Gastrocnemius medialis (tissue), 4 donors: Measurements from ENCODE around the gene ANKRD9. TPM values are rescaled to one million over a fixed set of nuclear protein-coding genes. Genes with fewer than 3 reads are reported as not detected.

ENCODE experiments used
- ATAC-seq, 2 donors: fragments of 150-250 bp; one replicate each; pipeline ENCODE4 v1.9.1; 2016
- DNase-seq, 2 donors: peaks; one replicate each; pipeline ENCODE4 v3.0.0-alpha.2; 2019
- H3K27ac ChIP-seq, 4 donors: fragments of 200-600 bp; sonication (generic); 1 replicate in 1 of 4; 2 replicates in 3 of 4; pipeline ENCODE4 v1.5.1; 2016 to 2018; ENCODE audit warnings: mild to moderate bottlenecking in 2 of 4, moderate library complexity in 1 of 4
- H3K27me3 ChIP-seq, 3 donors: fragments of 200-600 bp; sonication (generic) in 2 of 3; 1 replicate in 1 of 3; 2 replicates in 2 of 3; pipeline versions ENCODE4 v1.5.1 to v1.6.0; 2016 to 2019; ENCODE audit warnings: mild to moderate bottlenecking in 1 of 3, moderate library complexity in 1 of 3
- H3K36me3 ChIP-seq, 2 donors: fragments of 200-600 bp; sonication (generic) in 1 of 2; one replicate each; pipeline ENCODE4 v1.5.1; 2017 to 2018
- H3K4me1 ChIP-seq, 2 donors: fragments of 200-600 bp; sonication (generic) in 1 of 2; one replicate each; pipeline ENCODE4 v1.5.1; 2016 to 2017; ENCODE audit warnings: mild to moderate bottlenecking in 2 of 2
- H3K4me3 ChIP-seq, 4 donors: fragments of 200-600 bp; sonication (generic) in 3 of 4; 1 replicate in 1 of 4; 2 replicates in 3 of 4; pipeline ENCODE4 v1.5.1; 2016 to 2019; ENCODE audit warnings: mild to moderate bottlenecking in 2 of 4
- H3K9me3 ChIP-seq, 3 donors: fragments of 200-600 bp; sonication (generic) in 2 of 3; 1 replicate in 1 of 3; 2 replicates in 2 of 3; pipeline ENCODE4 v1.5.1; 2016 to 2019
- CTCF ChIP-seq, 5 experiments: fragments of 450-650 bp in 3 of 5; fragments of 200-600 bp in 2 of 5; sonication (generic) in 2 of 5; IDR thresholded peaks in 4 of 5; conservative IDR thresholded peaks in 1 of 5; 1 replicate in 4 of 5; 2 replicates in 1 of 5; pipeline ENCODE4 v1.5.1; 2016 to 2019; ENCODE audit warnings: antibody characterized with exemption in 5 of 5, mild to moderate bottlenecking in 3 of 5, moderate library complexity in 3 of 5
- POLR2A ChIP-seq, 2 donors: fragments of 450-650 bp; IDR thresholded peaks; one replicate each; pipeline ENCODE4 v1.6.1; 2017; ENCODE audit warnings: antibody characterized with exemption in 2 of 2, mild to moderate bottlenecking in 2 of 2, moderate library complexity in 2 of 2
- in situ Hi-C, 4 donors: fragments of 200-750 bp; cut with MboI; loops; one replicate each; pipeline versions ENCODE4 v1.15.0 to v1.8.0; 2017; ENCODE audit warnings: low sequenced_read_pairs in 4 of 4
- intact Hi-C: fragments of 100-400 bp; cut with DNase I; formaldehyde crosslinking; loops from one replicate; pipeline ENCODE4 v1.15.1; 2023; ENCODE audit warnings: low total_unique reads
- total RNA-seq, 4 donors: library from RNA; depleted of rRNA; stranded (reverse); fragments of >200 nt; gene quantifications; one replicate each; pipeline versions ENCODE4 v1.1.0 to v1.2.3, GENCODE V29; 2016

ANKRD9 gene
- total RNA-seq, 4 donors from 2014 or later = 155 to 450 (median 216) TPM

- ATAC-seq = peak; percentile 71 to 82
Observed at GRCh38 chr14:102500158-102500662, 9.4 kb downstream of the ANKRD9 start.

GRCh38 chr14:102499401-102500157, 10.0 kb downstream of the ANKRD9 start:
- Histone ChIP-seq H3K4me3 (peak overlapping the region; percentile 21 to 48 (median 26)), H3K27ac (peak overlapping the region; percentile 95 to 99 (median 96)), H3K4me1 (peaks cover 59 to 62% of the 10 kb centered on the region in 2 donors), H3K9me3 (no peaks in the 10 kb centered on the region), H3K27me3 (no peaks in the 10 kb centered on the region), H3K36me3 (no peaks in the 10 kb centered on the region)
- in situ Hi-C loops (loop anchor here in 1 of 4 donors (25.0 kb wide), 1 partner anchor 187 kb away; the partner anchor contains the start of genes MOK and ZNF839), intact Hi-C loops (loop anchor here (1.0 to 2.0 kb wide), 3 partner anchors 37 to 57 kb away; no protein-coding TSS in a partner anchor)
- ATAC-seq (peak; percentile 38 to 52), DNase-seq (peak; percentile 64 to 94)
- TF ChIP-seq CTCF (IDR thresholded peaks at IDR 0.05 in 4 of 5, conservative IDR thresholded peaks at IDR 0.05 in 1 of 5) (peak in 2 of 5 experiments; percentile 17 to 21), POLR2A (IDR thresholded peaks at IDR 0.05) (peak in 1 of 2 donors; percentile 22)

More at GRCh38 chr14:102500158-102500662, 9.4 kb downstream of the ANKRD9 start:
- H3K9me3 ChIP-seq = no peaks in the 10 kb centered on the region
- H3K4me1 ChIP-seq = peaks cover 59 to 69% of the 10 kb centered on the region in 2 donors
- H3K27ac ChIP-seq = peak overlapping the region; percentile 95 to 99 (median 96)
- H3K4me3 ChIP-seq = peak overlapping the region; percentile 25 to 48 (median 34)
- peak; percentile 95 to 97 for DNase-seq
- intact Hi-C loops (loop anchor here (1.0 to 2.0 kb wide), 2 partner anchors 38 to 49 kb away; no protein-coding TSS in a partner anchor), in situ Hi-C loops (loop anchor here in 1 of 4 donors (25.0 kb wide), 1 partner anchor 188 kb away; the partner anchor contains the start of genes MOK and ZNF839)
- H3K36me3 ChIP-seq = no peaks in the 10 kb centered on the region
- H3K27me3 ChIP-seq = no peaks in the 10 kb centered on the region
- TF ChIP-seq CTCF (IDR thresholded peaks at IDR 0.05 in 4 of 5, conservative IDR thresholded peaks at IDR 0.05 in 1 of 5) (peak in 1 of 5 experiments; percentile 8), POLR2A (IDR thresholded peaks at IDR 0.05) (peak; percentile 25 to 47)

- H3K9me3 ChIP-seq = no peaks in the 10 kb centered on the region
- ATAC-seq (no peak), DNase-seq (no peak)
- TF ChIP-seq CTCF (IDR thresholded peaks at IDR 0.05 in 4 of 5, conservative IDR thresholded peaks at IDR 0.05 in 1 of 5) (no peak), POLR2A (IDR thresholded peaks at IDR 0.05) (no peak)
- in situ Hi-C loops = no loop called here
- peak overlapping the region; percentile 95 to 99 (median 96) for H3K27ac ChIP-seq
- H3K4me3 ChIP-seq = no peak overlapping the region
- intact Hi-C loops = loop anchor here (2.0 kb wide), 1 partner anchor 56 kb away; no protein-coding TSS in a partner anchor
- no peaks in the 10 kb centered on the region for H3K36me3 ChIP-seq
- H3K27me3 ChIP-seq = no peaks in the 10 kb centered on the region
- peaks cover 52 to 54% of the 10 kb centered on the region in 2 donors for H3K4me1 ChIP-seq
Observed at GRCh38 chr14:102498678-102499265, 10.8 kb downstream of the ANKRD9 start.

GRCh38 chr14:102497998-102498677, 11.4 kb downstream of the ANKRD9 start:
- intact Hi-C loops (loop anchor here (2.0 kb wide), 1 partner anchor 55 kb away; no protein-coding TSS in a partner anchor), in situ Hi-C loops (no loop called here)
- no peaks in the 10 kb centered on the region for H3K36me3 ChIP-seq
- no peaks in the 10 kb centered on the region for H3K9me3 ChIP-seq
- TF ChIP-seq CTCF (IDR thresholded peaks at IDR 0.05 in 4 of 5, conservative IDR thresholded peaks at IDR 0.05 in 1 of 5) = peak; percentile 22 to 52 (median 39)
- TF ChIP-seq POLR2A (IDR thresholded peaks at IDR 0.05) = no peak
- ATAC-seq (peak in 1 of 2 donors; percentile 7), DNase-seq (peak in 1 of 2 donors; percentile 76)
- no peak overlapping the region for H3K4me3 ChIP-seq
- peak overlapping the region; percentile 95 to 99 (median 96) for H3K27ac ChIP-seq
- peaks cover 48 to 49% of the 10 kb centered on the region in 2 donors for H3K4me1 ChIP-seq
- H3K27me3 ChIP-seq = no peaks in the 10 kb centered on the region
